Karpas-422 (cell line): ENCODE measurements around the gene NYAP2. TPM values are rescaled to one million over a fixed set of nuclear protein-coding genes. Genes with fewer than 3 reads are reported as not detected.

Source experiments
- DNase-seq: peaks from one replicate; pipeline ENCODE4 v3.0.0-alpha.2; 2015
- H2AFZ ChIP-seq: fragments of 200-600 bp; sonication (generic); 2 replicates; pipeline ENCODE4 v1.6.1; 2014; ENCODE audit warnings: antibody characterized with exemption, low read length, mixed read lengths
- H3K27ac ChIP-seq: fragments of 200-600 bp; sonication (generic); 2 replicates; pipeline ENCODE4 v1.5.1; 2014; ENCODE audit warnings: mild to moderate bottlenecking, low read length, moderate library complexity
- H3K27me3 ChIP-seq: fragments of 200-600 bp; sonication (generic); 2 replicates; pipeline ENCODE4 v1.6.1; 2014; ENCODE audit warnings: low read length, mixed read lengths
- H3K36me3 ChIP-seq: fragments of 200-600 bp; sonication (generic); 2 replicates; pipeline ENCODE4 v1.6.1; 2014; ENCODE audit warnings: low read length, mixed read lengths; ENCODE audit not compliant: insufficient read depth
- H3K4me1 ChIP-seq: fragments of 200-600 bp; sonication (generic); 2 replicates; pipeline ENCODE4 v1.6.1; 2014; ENCODE audit warnings: mild to moderate bottlenecking, low read length, mixed read lengths
- H3K4me2 ChIP-seq: fragments of 200-600 bp; sonication (generic); 2 replicates; pipeline ENCODE4 v1.6.1; 2014; ENCODE audit warnings: low read length, low read depth, mild to moderate bottlenecking; ENCODE audit not compliant: poor library complexity, severe bottlenecking
- H3K4me3 ChIP-seq: fragments of 200-600 bp; sonication (generic); 2 replicates; pipeline ENCODE4 v1.5.1; 2014; ENCODE audit warnings: mild to moderate bottlenecking, antibody characterized with exemption, low read length, mixed read lengths
- H3K79me2 ChIP-seq: fragments of 200-600 bp; sonication (generic); 2 replicates; pipeline ENCODE4 v1.6.1; 2014; ENCODE audit warnings: mild to moderate bottlenecking, low read length, mixed read lengths
- H3K9ac ChIP-seq: fragments of 200-600 bp; sonication (generic); 2 replicates; pipeline ENCODE4 v1.6.0; 2014; ENCODE audit warnings: low read length
- H3K9me2 ChIP-seq: fragments of 200-600 bp; sonication (generic), shearing (Covaris generic); replicated peaks from 2 replicates; pipeline ENCODE4 v1.6.0; 2014; ENCODE audit warnings: mild to moderate bottlenecking, low read length, moderate library complexity; ENCODE audit not compliant: insufficient read depth
- H3K9me3 ChIP-seq: fragments of 300-700, 200-600 bp; sonication (generic); 2 replicates; pipeline ENCODE4 v1.6.1; 2014; ENCODE audit warnings: low read length, mixed read lengths
- H4K20me1 ChIP-seq: fragments of 200-600 bp; sonication (generic); 2 replicates; pipeline ENCODE4 v1.6.1; 2014; ENCODE audit warnings: mild to moderate bottlenecking, antibody characterized with exemption, low read length, low read depth; ENCODE audit not compliant: insufficient read depth
- total RNA-seq: library from RNA; depleted of rRNA; stranded (reverse); fragments of >200 nt; shearing (Covaris generic); gene quantifications from 2 replicates; pipeline ENCODE4 v1.2.3, GENCODE V29; 2014; ENCODE audit warnings: low replicate concordance

NYAP2 gene
- total RNA-seq, 1 experiment from 2014 or later: not detected

GRCh38 chr2:225581135-225581534 lies 181.6 kb downstream of the NYAP2 start:
- H3K27ac ChIP-seq: no peak overlapping the region
- H3K4me3 ChIP-seq: no peak overlapping the region
- H3K4me1 ChIP-seq: no peaks in the 10 kb centered on the region
- DNase-seq: no peak
- no peak overlapping the region for H2AFZ ChIP-seq
- H3K9ac ChIP-seq: no peak overlapping the region
- H3K9me3 ChIP-seq: no peaks in the 10 kb centered on the region
- no peaks in the 10 kb centered on the region for H4K20me1 ChIP-seq
- no peak overlapping the region for H3K4me2 ChIP-seq
- no peaks in the 10 kb centered on the region for H3K36me3 ChIP-seq
- H3K9me2 ChIP-seq: no peaks in the 10 kb centered on the region
- no peaks in the 10 kb centered on the region for H3K79me2 ChIP-seq
- H3K27me3 ChIP-seq: no peaks in the 10 kb centered on the region

- no peak overlapping the region for H3K4me2 ChIP-seq
- no peak overlapping the region for H3K27ac ChIP-seq
- no peaks in the 10 kb centered on the region for H3K27me3 ChIP-seq
- H3K79me2 ChIP-seq: no peaks in the 10 kb centered on the region
- no peaks in the 10 kb centered on the region for H4K20me1 ChIP-seq
- no peak overlapping the region for H3K4me3 ChIP-seq
- no peak for DNase-seq
- H3K9me3 ChIP-seq: no peaks in the 10 kb centered on the region
- no peaks in the 10 kb centered on the region for H3K9me2 ChIP-seq
- no peak overlapping the region for H3K9ac ChIP-seq
- H2AFZ ChIP-seq: no peak overlapping the region
- no peaks in the 10 kb centered on the region for H3K4me1 ChIP-seq
- H3K36me3 ChIP-seq: no peaks in the 10 kb centered on the region
Measured at GRCh38 chr2:225581906-225582305, 182.4 kb downstream of the NYAP2 start.

GRCh38 chr2:225582355-225583116 lies 183.0 kb downstream of the NYAP2 start:
- H3K9ac ChIP-seq: no peak overlapping the region
- no peaks in the 10 kb centered on the region for H3K36me3 ChIP-seq
- H4K20me1 ChIP-seq: no peaks in the 10 kb centered on the region
- DNase-seq: no peak
- H3K9me3 ChIP-seq: no peaks in the 10 kb centered on the region
- no peak overlapping the region for H3K4me3 ChIP-seq
- no peak overlapping the region for H2AFZ ChIP-seq
- H3K27ac ChIP-seq: no peak overlapping the region
- H3K4me1 ChIP-seq: no peaks in the 10 kb centered on the region
- no peaks in the 10 kb centered on the region for H3K79me2 ChIP-seq
- H3K4me2 ChIP-seq: no peak overlapping the region
- no peaks in the 10 kb centered on the region for H3K27me3 ChIP-seq
- no peaks in the 10 kb centered on the region for H3K9me2 ChIP-seq

GRCh38 chr2:225584796-225585195 lies 185.3 kb downstream of the NYAP2 start:
- DNase-seq: no peak
- no peak overlapping the region for H3K4me3 ChIP-seq
- no peak overlapping the region for H3K4me2 ChIP-seq
- H3K9me2 ChIP-seq: no peaks in the 10 kb centered on the region
- H4K20me1 ChIP-seq: no peaks in the 10 kb centered on the region
- H3K79me2 ChIP-seq: no peaks in the 10 kb centered on the region
- H2AFZ ChIP-seq: no peak overlapping the region
- no peaks in the 10 kb centered on the region for H3K36me3 ChIP-seq
- no peak overlapping the region for H3K9ac ChIP-seq
- no peaks in the 10 kb centered on the region for H3K4me1 ChIP-seq
- no peaks in the 10 kb centered on the region for H3K9me3 ChIP-seq
- no peak overlapping the region for H3K27ac ChIP-seq
- H3K27me3 ChIP-seq: no peaks in the 10 kb centered on the region

GRCh38 chr2:225590932-225591331 lies 191.4 kb downstream of the NYAP2 start:
- H3K79me2 ChIP-seq: no peaks in the 10 kb centered on the region
- no peak overlapping the region for H3K9ac ChIP-seq
- H3K27me3 ChIP-seq: no peaks in the 10 kb centered on the region
- H3K4me3 ChIP-seq: no peak overlapping the region
- no peak overlapping the region for H2AFZ ChIP-seq
- H3K4me2 ChIP-seq: no peak overlapping the region
- H3K36me3 ChIP-seq: no peaks in the 10 kb centered on the region
- H3K9me2 ChIP-seq: no peaks in the 10 kb centered on the region
- no peaks in the 10 kb centered on the region for H3K9me3 ChIP-seq
- no peaks in the 10 kb centered on the region for H3K4me1 ChIP-seq
- H3K27ac ChIP-seq: no peak overlapping the region
- no peak for DNase-seq
- no peaks in the 10 kb centered on the region for H4K20me1 ChIP-seq

GRCh38 chr2:225597911-225598310 lies 198.4 kb downstream of the NYAP2 start:
- H3K4me2 ChIP-seq: no peak overlapping the region

GRCh38 chr2:225598426-225598825 lies 198.9 kb downstream of the NYAP2 start:
- no peak overlapping the region for H2AFZ ChIP-seq
- no peak overlapping the region for H3K4me2 ChIP-seq
- no peaks in the 10 kb centered on the region for H3K79me2 ChIP-seq
- no peak overlapping the region for H3K4me3 ChIP-seq
- H3K9me3 ChIP-seq: no peaks in the 10 kb centered on the region
- no peaks in the 10 kb centered on the region for H3K36me3 ChIP-seq
- no peaks in the 10 kb centered on the region for H4K20me1 ChIP-seq
- no peak overlapping the region for H3K9ac ChIP-seq
- no peak overlapping the region for H3K27ac ChIP-seq
- no peaks in the 10 kb centered on the region for H3K27me3 ChIP-seq
- no peaks in the 10 kb centered on the region for H3K9me2 ChIP-seq
- no peaks in the 10 kb centered on the region for H3K4me1 ChIP-seq
- DNase-seq: no peak

More at GRCh38 chr2:225597911-225598310, 198.4 kb downstream of the NYAP2 start:
- no peaks in the 10 kb centered on the region for H3K27me3 ChIP-seq
- H3K9me2 ChIP-seq: no peaks in the 10 kb centered on the region
- H3K4me1 ChIP-seq: no peaks in the 10 kb centered on the region
- H3K79me2 ChIP-seq: no peaks in the 10 kb centered on the region
- no peaks in the 10 kb centered on the region for H3K9me3 ChIP-seq
- no peaks in the 10 kb centered on the region for H4K20me1 ChIP-seq
- no peak overlapping the region for H3K27ac ChIP-seq
- H2AFZ ChIP-seq: no peak overlapping the region
- DNase-seq: no peak
- no peak overlapping the region for H3K9ac ChIP-seq
- H3K4me3 ChIP-seq: no peak overlapping the region
- H3K36me3 ChIP-seq: no peaks in the 10 kb centered on the region

- Histone ChIP-seq H3K4me3 (no peak overlapping the region), H3K9me3 (no peaks in the 10 kb centered on the region), H3K79me2 (no peaks in the 10 kb centered on the region), H3K4me2 (no peak overlapping the region), H3K36me3 (no peaks in the 10 kb centered on the region), H3K9me2 (no peaks in the 10 kb centered on the region), H3K27ac (no peak overlapping the region), H2AFZ (no peak overlapping the region), H4K20me1 (no peaks in the 10 kb centered on the region), H3K27me3 (no peaks in the 10 kb centered on the region), H3K4me1 (no peaks in the 10 kb centered on the region), H3K9ac (no peak overlapping the region)
- no peak for DNase-seq
Measured at GRCh38 chr2:225598897-225599296, 199.4 kb downstream of the NYAP2 start.
